ENCODE data around the gene GUCA1C.

- TF ChIP-seq, protein P1, sequence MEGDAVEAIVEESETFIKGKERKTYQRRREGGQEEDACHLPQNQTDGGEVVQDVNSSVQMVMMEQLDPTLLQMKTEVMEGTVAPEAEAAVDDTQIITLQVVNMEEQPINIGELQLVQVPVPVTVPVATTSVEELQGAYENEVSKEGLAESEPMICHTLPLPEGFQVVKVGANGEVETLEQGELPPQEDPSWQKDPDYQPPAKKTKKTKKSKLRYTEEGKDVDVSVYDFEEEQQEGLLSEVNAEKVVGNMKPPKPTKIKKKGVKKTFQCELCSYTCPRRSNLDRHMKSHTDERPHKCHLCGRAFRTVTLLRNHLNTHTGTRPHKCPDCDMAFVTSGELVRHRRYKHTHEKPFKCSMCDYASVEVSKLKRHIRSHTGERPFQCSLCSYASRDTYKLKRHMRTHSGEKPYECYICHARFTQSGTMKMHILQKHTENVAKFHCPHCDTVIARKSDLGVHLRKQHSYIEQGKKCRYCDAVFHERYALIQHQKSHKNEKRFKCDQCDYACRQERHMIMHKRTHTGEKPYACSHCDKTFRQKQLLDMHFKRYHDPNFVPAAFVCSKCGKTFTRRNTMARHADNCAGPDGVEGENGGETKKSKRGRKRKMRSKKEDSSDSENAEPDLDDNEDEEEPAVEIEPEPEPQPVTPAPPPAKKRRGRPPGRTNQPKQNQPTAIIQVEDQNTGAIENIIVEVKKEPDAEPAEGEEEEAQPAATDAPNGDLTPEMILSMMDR (IDR thresholded peaks at IDR 0.05) = no peak
- TF ChIP-seq EP300 (IDR thresholded peaks at IDR 0.05; ENCODE audit: low read depth) = no peak
Observed at GRCh38 chr3:108973019-108973418, 19.3 kb upstream of the GUCA1C start.

Measured in transverse colon (tissue), 3 donors.